Stomach (tissue), 4 donors: ENCODE results near the gene PADI6.

Experiments used
- POLR2A ChIP-seq, 4 donors: fragments of 450-650 bp; IDR thresholded peaks; one replicate each; pipeline ENCODE4 v1.6.1; 2016; ENCODE audit warnings: antibody characterized with exemption in 4 of 4, control low read depth in 2 of 4, mild to moderate bottlenecking in 1 of 4, moderate library complexity in 1 of 4
- POLR2AphosphoS5 ChIP-seq, 3 donors: sonication (generic); formaldehyde crosslinking; IDR thresholded peaks; one replicate each; pipeline ENCODE4 v1.6.1; 2016; ENCODE audit warnings: antibody characterized with exemption in 3 of 3
- TF ChIP-seq, protein P1 (sequence below), 7 experiments: fragments of 450-650 bp in 4 of 7; fragments of 200-600 bp in 3 of 7; sonication (generic) in 3 of 7; IDR thresholded peaks; one replicate each; pipeline ENCODE4 v1.5.1; 2016 to 2019; ENCODE audit warnings: antibody characterized with exemption in 7 of 7, control low read depth in 2 of 7, mild to moderate bottlenecking in 1 of 7

DNA sequence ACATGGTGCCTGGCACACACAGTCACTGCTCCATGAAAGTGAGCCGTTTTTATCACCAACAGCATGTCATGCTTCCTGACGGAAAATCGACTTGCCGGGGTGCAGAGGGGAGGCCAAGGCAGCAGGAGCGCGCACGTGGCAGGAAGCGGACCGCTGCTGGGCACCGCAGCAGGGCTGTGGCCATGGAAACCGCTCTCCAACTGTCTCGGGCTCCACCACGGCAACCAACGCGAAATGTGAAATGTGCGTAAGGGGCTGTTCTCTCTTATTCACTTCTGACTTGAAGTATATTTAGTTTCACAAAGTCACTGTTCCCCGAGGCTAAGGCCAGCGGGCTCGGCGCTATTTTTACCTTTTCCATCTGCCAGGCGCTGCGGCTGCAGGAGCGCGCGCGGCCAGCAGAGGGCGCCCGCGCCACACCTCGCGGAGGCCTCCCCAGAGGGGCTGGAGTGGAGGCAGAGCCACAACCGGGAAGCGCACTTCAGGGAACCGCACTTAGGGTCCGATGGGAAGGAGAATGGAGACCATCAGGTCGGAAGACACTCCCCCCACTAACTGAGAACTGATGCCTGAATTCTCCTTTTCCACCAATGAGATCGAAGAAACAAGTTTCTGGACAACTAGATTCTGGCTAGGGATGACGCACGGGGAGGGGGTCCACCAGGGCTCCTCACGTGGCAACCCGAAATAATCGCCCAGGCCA lies 47.8 kb downstream of the PADI6 start:
- TF ChIP-seq, protein P1, sequence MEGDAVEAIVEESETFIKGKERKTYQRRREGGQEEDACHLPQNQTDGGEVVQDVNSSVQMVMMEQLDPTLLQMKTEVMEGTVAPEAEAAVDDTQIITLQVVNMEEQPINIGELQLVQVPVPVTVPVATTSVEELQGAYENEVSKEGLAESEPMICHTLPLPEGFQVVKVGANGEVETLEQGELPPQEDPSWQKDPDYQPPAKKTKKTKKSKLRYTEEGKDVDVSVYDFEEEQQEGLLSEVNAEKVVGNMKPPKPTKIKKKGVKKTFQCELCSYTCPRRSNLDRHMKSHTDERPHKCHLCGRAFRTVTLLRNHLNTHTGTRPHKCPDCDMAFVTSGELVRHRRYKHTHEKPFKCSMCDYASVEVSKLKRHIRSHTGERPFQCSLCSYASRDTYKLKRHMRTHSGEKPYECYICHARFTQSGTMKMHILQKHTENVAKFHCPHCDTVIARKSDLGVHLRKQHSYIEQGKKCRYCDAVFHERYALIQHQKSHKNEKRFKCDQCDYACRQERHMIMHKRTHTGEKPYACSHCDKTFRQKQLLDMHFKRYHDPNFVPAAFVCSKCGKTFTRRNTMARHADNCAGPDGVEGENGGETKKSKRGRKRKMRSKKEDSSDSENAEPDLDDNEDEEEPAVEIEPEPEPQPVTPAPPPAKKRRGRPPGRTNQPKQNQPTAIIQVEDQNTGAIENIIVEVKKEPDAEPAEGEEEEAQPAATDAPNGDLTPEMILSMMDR (IDR thresholded peaks at IDR 0.05), result peak in 6 of 7 experiments; percentile 65 to 99 (median 98)
- no peak for TF ChIP-seq POLR2A (IDR thresholded peaks at IDR 0.05)
- peak in 1 of 3 donors; percentile 58 for TF ChIP-seq POLR2AphosphoS5 (IDR thresholded peaks at IDR 0.05)
